ENCODE measurements around the gene TTR. TPM values are rescaled to one million over a fixed set of nuclear protein-coding genes. Genes with fewer than 3 reads are reported as not detected.

Gene TTR
- polyA plus RNA-seq, 2 donors = 0.13 to 0.16 TPM

DNA sequence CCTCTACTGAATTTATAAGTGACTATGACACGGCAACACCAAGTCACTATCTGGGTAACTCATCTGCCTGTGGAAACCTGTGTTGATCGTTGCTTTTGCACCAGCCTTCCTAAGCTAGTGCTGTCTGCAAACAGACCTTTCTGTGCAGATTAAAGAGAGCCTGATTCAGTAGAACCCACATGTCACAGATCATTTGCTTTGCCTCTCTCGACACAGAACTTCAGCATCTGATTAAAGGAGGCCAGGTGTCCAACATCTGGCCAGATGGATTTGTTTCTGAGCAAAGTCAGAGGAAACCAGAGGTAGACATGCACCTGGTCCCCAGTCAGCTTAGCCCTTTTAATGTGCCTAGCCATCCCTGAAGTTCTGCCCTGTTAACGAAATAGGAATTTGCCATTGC is 15.0 kb upstream of the TTR start:
- WGBS, 2 donors = 60 to 61% methylated on average over 4 of the region's 4 CpGs
- H3K9me3 ChIP-seq (ENCODE audit: control insufficient read depth in 2 of 2, insufficient read depth in 1 of 2, low read depth in 1 of 2, low read length in 1 of 2) = no peaks in the 10 kb centered on the region
- no peak overlapping the region for H3K27ac ChIP-seq (ENCODE audit: low read depth in 2 of 2, low read length in 1 of 2)
- peaks cover 0 to 2% of the 10 kb centered on the region in 2 donors for H3K4me1 ChIP-seq (ENCODE audit: control insufficient read depth in 2 of 2, insufficient read depth in 2 of 2, low read length in 1 of 2)
- H3K36me3 ChIP-seq (ENCODE audit: control insufficient read depth in 2 of 2, insufficient read depth in 2 of 2, low read length in 1 of 2) = no peaks in the 10 kb centered on the region
- H3K4me3 ChIP-seq (ENCODE audit: low read depth in 1 of 2, low read length in 2 of 2) = no peak overlapping the region
- H3K27me3 ChIP-seq (ENCODE audit: control insufficient read depth in 1 of 2, insufficient read depth in 2 of 2, low read length in 2 of 2) = no peaks in the 10 kb centered on the region

GRCh38 chr18:31577195-31577594 is 14.5 kb upstream of the TTR start:
- Histone ChIP-seq H3K27ac (ENCODE audit: low read depth in 2 of 2, low read length in 1 of 2) (no peak overlapping the region), H3K9me3 (ENCODE audit: control insufficient read depth in 2 of 2, insufficient read depth in 1 of 2, low read depth in 1 of 2, low read length in 1 of 2) (no peaks in the 10 kb centered on the region), H3K27me3 (ENCODE audit: control insufficient read depth in 1 of 2, insufficient read depth in 2 of 2, low read length in 2 of 2) (no peaks in the 10 kb centered on the region), H3K4me1 (ENCODE audit: control insufficient read depth in 2 of 2, insufficient read depth in 2 of 2, low read length in 1 of 2) (peaks cover 0 to 2% of the 10 kb centered on the region in 2 donors), H3K4me3 (ENCODE audit: low read depth in 1 of 2, low read length in 2 of 2) (no peak overlapping the region), H3K36me3 (ENCODE audit: control insufficient read depth in 2 of 2, insufficient read depth in 2 of 2, low read length in 1 of 2) (no peaks in the 10 kb centered on the region)
- 75 to 86% methylated on average over 1 of the region's 1 CpG for WGBS, 2 donors

- 88 to 91% methylated on average over 4 of the region's 4 CpGs for WGBS, 2 donors
- H3K4me1 ChIP-seq (ENCODE audit: control insufficient read depth in 2 of 2, insufficient read depth in 2 of 2, low read length in 1 of 2) = no peaks in the 10 kb centered on the region
- H3K27me3 ChIP-seq (ENCODE audit: control insufficient read depth in 1 of 2, insufficient read depth in 2 of 2, low read length in 2 of 2) = no peaks in the 10 kb centered on the region
- no peak overlapping the region for H3K4me3 ChIP-seq (ENCODE audit: low read depth in 1 of 2, low read length in 2 of 2)
- no peak overlapping the region for H3K27ac ChIP-seq (ENCODE audit: low read depth in 2 of 2, low read length in 1 of 2)
- no peaks in the 10 kb centered on the region for H3K36me3 ChIP-seq (ENCODE audit: control insufficient read depth in 2 of 2, insufficient read depth in 2 of 2, low read length in 1 of 2)
- H3K9me3 ChIP-seq (ENCODE audit: control insufficient read depth in 2 of 2, insufficient read depth in 1 of 2, low read depth in 1 of 2, low read length in 1 of 2) = no peaks in the 10 kb centered on the region
Observed at GRCh38 chr18:31578126-31578525, 13.6 kb upstream of the TTR start.

GRCh38 chr18:31579375-31579774 is 12.3 kb upstream of the TTR start:
- Histone ChIP-seq H3K36me3 (ENCODE audit: control insufficient read depth in 2 of 2, insufficient read depth in 2 of 2, low read length in 1 of 2) (no peaks in the 10 kb centered on the region), H3K4me1 (ENCODE audit: control insufficient read depth in 2 of 2, insufficient read depth in 2 of 2, low read length in 1 of 2) (no peaks in the 10 kb centered on the region), H3K27ac (ENCODE audit: low read depth in 2 of 2, low read length in 1 of 2) (no peak overlapping the region), H3K9me3 (ENCODE audit: control insufficient read depth in 2 of 2, insufficient read depth in 1 of 2, low read depth in 1 of 2, low read length in 1 of 2) (no peaks in the 10 kb centered on the region), H3K4me3 (ENCODE audit: low read depth in 1 of 2, low read length in 2 of 2) (no peak overlapping the region), H3K27me3 (ENCODE audit: control insufficient read depth in 1 of 2, insufficient read depth in 2 of 2, low read length in 2 of 2) (no peaks in the 10 kb centered on the region)
- WGBS, 2 donors = 87 to 88% methylated on average over 2 of the region's 2 CpGs

- Histone ChIP-seq H3K4me3 (ENCODE audit: low read depth in 1 of 2, low read length in 2 of 2) (no peak overlapping the region), H3K4me1 (ENCODE audit: control insufficient read depth in 2 of 2, insufficient read depth in 2 of 2, low read length in 1 of 2) (no peaks in the 10 kb centered on the region), H3K27me3 (ENCODE audit: control insufficient read depth in 1 of 2, insufficient read depth in 2 of 2, low read length in 2 of 2) (no peaks in the 10 kb centered on the region), H3K27ac (ENCODE audit: low read depth in 2 of 2, low read length in 1 of 2) (no peak overlapping the region), H3K36me3 (ENCODE audit: control insufficient read depth in 2 of 2, insufficient read depth in 2 of 2, low read length in 1 of 2) (no peaks in the 10 kb centered on the region), H3K9me3 (ENCODE audit: control insufficient read depth in 2 of 2, insufficient read depth in 1 of 2, low read depth in 1 of 2, low read length in 1 of 2) (no peaks in the 10 kb centered on the region)
- 22 to 40% methylated on average over 4 of the region's 4 CpGs for WGBS, 2 donors
Observed at GRCh38 chr18:31581498-31582197, 10.0 kb upstream of the TTR start.

- Histone ChIP-seq H3K9me3 (ENCODE audit: control insufficient read depth in 2 of 2, insufficient read depth in 1 of 2, low read depth in 1 of 2, low read length in 1 of 2) (no peaks in the 10 kb centered on the region), H3K27me3 (ENCODE audit: control insufficient read depth in 1 of 2, insufficient read depth in 2 of 2, low read length in 2 of 2) (no peaks in the 10 kb centered on the region), H3K4me3 (ENCODE audit: low read depth in 1 of 2, low read length in 2 of 2) (no peak overlapping the region), H3K27ac (ENCODE audit: low read depth in 2 of 2, low read length in 1 of 2) (no peak overlapping the region), H3K4me1 (ENCODE audit: control insufficient read depth in 2 of 2, insufficient read depth in 2 of 2, low read length in 1 of 2) (no peaks in the 10 kb centered on the region), H3K36me3 (ENCODE audit: control insufficient read depth in 2 of 2, insufficient read depth in 2 of 2, low read length in 1 of 2) (no peaks in the 10 kb centered on the region)
- WGBS, 2 donors = 87 to 92% methylated on average over 5 of the region's 5 CpGs
Observed at GRCh38 chr18:31583185-31583854, 8.4 kb upstream of the TTR start.

DNA sequence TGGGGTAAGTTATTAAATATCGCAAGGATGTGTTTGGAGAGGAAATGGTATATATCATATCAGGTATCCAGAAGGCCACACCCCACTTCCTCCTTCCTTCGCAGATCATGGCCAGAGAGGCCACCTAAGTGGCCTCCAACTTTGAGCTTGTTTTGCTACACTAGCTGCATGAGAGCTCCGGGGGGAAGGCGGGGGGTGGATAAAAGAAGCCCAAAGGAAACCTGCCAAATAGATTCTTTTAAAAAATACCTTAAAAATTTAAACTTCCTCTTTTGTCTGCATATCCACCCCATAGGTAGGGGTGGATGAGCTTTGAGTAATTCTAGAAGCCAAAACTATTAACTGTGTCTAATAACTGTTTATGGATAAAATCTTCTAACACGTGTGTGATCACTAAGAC is 5.7 kb upstream of the TTR start:
- no peaks in the 10 kb centered on the region for H3K4me1 ChIP-seq (ENCODE audit: control insufficient read depth in 2 of 2, insufficient read depth in 2 of 2, low read length in 1 of 2)
- H3K36me3 ChIP-seq (ENCODE audit: control insufficient read depth in 2 of 2, insufficient read depth in 2 of 2, low read length in 1 of 2) = no peaks in the 10 kb centered on the region
- no peaks in the 10 kb centered on the region for H3K27me3 ChIP-seq (ENCODE audit: control insufficient read depth in 1 of 2, insufficient read depth in 2 of 2, low read length in 2 of 2)
- H3K4me3 ChIP-seq (ENCODE audit: low read depth in 1 of 2, low read length in 2 of 2) = no peak overlapping the region
- H3K27ac ChIP-seq (ENCODE audit: low read depth in 2 of 2, low read length in 1 of 2) = no peak overlapping the region
- H3K9me3 ChIP-seq (ENCODE audit: control insufficient read depth in 2 of 2, insufficient read depth in 1 of 2, low read depth in 1 of 2, low read length in 1 of 2) = no peaks in the 10 kb centered on the region
- WGBS, 2 donors = 84 to 91% methylated on average over 5 of the region's 5 CpGs

- no peaks in the 10 kb centered on the region for H3K36me3 ChIP-seq (ENCODE audit: control insufficient read depth in 2 of 2, insufficient read depth in 2 of 2, low read length in 1 of 2)
- H3K4me1 ChIP-seq (ENCODE audit: control insufficient read depth in 2 of 2, insufficient read depth in 2 of 2, low read length in 1 of 2) = no peaks in the 10 kb centered on the region
- no peaks in the 10 kb centered on the region for H3K27me3 ChIP-seq (ENCODE audit: control insufficient read depth in 1 of 2, insufficient read depth in 2 of 2, low read length in 2 of 2)
- H3K9me3 ChIP-seq (ENCODE audit: control insufficient read depth in 2 of 2, insufficient read depth in 1 of 2, low read depth in 1 of 2, low read length in 1 of 2) = no peaks in the 10 kb centered on the region
- H3K27ac ChIP-seq (ENCODE audit: low read depth in 2 of 2, low read length in 1 of 2) = no peak overlapping the region
- H3K4me3 ChIP-seq (ENCODE audit: low read depth in 1 of 2, low read length in 2 of 2) = no peak overlapping the region
- WGBS, 2 donors = 72 to 77% methylated on average over 5 of the region's 5 CpGs
Observed at GRCh38 chr18:31586616-31587015, 5.1 kb upstream of the TTR start.

- H3K4me3 ChIP-seq (ENCODE audit: low read depth in 1 of 2, low read length in 2 of 2) = no peak overlapping the region
- WGBS, 2 donors = 78 to 84% methylated on average over 4 of the region's 4 CpGs
- H3K27me3 ChIP-seq (ENCODE audit: control insufficient read depth in 1 of 2, insufficient read depth in 2 of 2, low read length in 2 of 2) = no peaks in the 10 kb centered on the region
- H3K9me3 ChIP-seq (ENCODE audit: control insufficient read depth in 2 of 2, insufficient read depth in 1 of 2, low read depth in 1 of 2, low read length in 1 of 2) = no peaks in the 10 kb centered on the region
- H3K36me3 ChIP-seq (ENCODE audit: control insufficient read depth in 2 of 2, insufficient read depth in 2 of 2, low read length in 1 of 2) = no peaks in the 10 kb centered on the region
- H3K4me1 ChIP-seq (ENCODE audit: control insufficient read depth in 2 of 2, insufficient read depth in 2 of 2, low read length in 1 of 2) = no peaks in the 10 kb centered on the region
- H3K27ac ChIP-seq (ENCODE audit: low read depth in 2 of 2, low read length in 1 of 2) = no peak overlapping the region
Observed at GRCh38 chr18:31587529-31587928, 4.1 kb upstream of the TTR start.

DNA sequence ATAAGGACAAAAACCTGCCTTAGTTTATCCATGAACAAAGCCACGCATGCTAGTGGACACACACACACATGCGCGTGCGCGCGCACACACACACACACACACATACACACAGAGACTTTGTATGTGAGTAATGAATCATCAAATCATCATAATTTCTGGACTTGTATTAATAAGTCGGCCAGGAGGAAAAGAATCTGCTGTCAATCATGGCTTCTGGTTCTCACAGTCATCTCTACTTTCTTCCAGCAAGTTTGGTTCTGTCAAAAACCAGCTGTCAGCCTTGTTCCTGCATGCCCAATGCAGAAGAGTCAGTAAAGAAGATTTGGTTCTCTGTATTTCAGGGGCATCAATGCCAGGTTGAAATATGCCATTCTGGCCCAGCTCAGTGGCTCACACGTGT is 1.1 kb upstream of the TTR start:
- 74 to 81% methylated on average over 8 of the region's 8 CpGs for WGBS, 2 donors
- no peaks in the 10 kb centered on the region for H3K27me3 ChIP-seq (ENCODE audit: control insufficient read depth in 1 of 2, insufficient read depth in 2 of 2, low read length in 2 of 2)
- H3K27ac ChIP-seq (ENCODE audit: low read depth in 2 of 2, low read length in 1 of 2) = no peak overlapping the region
- no peaks in the 10 kb centered on the region for H3K9me3 ChIP-seq (ENCODE audit: control insufficient read depth in 2 of 2, insufficient read depth in 1 of 2, low read depth in 1 of 2, low read length in 1 of 2)
- no peaks in the 10 kb centered on the region for H3K36me3 ChIP-seq (ENCODE audit: control insufficient read depth in 2 of 2, insufficient read depth in 2 of 2, low read length in 1 of 2)
- no peaks in the 10 kb centered on the region for H3K4me1 ChIP-seq (ENCODE audit: control insufficient read depth in 2 of 2, insufficient read depth in 2 of 2, low read length in 1 of 2)
- no peak overlapping the region for H3K4me3 ChIP-seq (ENCODE audit: low read depth in 1 of 2, low read length in 2 of 2)

All from esophagus (tissue), 2 donors.